ENCODE measurements around the gene GALNT18.
"Not testable (repeated sequence)": the region's sequence is repeated elsewhere in the genome, so short reads cannot be mapped to it uniquely, and the experiment has no call there.

The GALNT18 gene

GRCh38 chr11:11459578-11459977, 162.2 kb downstream of the GALNT18 start:
- no peak for DNase-seq (ENCODE audit: low read depth)

GRCh38 chr11:11458485-11458884, 163.3 kb downstream of the GALNT18 start:
- no peak for DNase-seq (ENCODE audit: low read depth)

GRCh38 chr11:11458001-11458400, 163.8 kb downstream of the GALNT18 start:
- no peak for DNase-seq (ENCODE audit: low read depth)

- no peak for DNase-seq (ENCODE audit: low read depth)
Observed at GRCh38 chr11:11456866-11457265, 164.9 kb downstream of the GALNT18 start.

- DNase-seq (ENCODE audit: low read depth), result no peak
Observed at GRCh38 chr11:11454671-11455223, 167.1 kb downstream of the GALNT18 start.

GRCh38 chr11:11451501-11452005, 170.3 kb downstream of the GALNT18 start:
- no peak for DNase-seq (ENCODE audit: low read depth)

- DNase-seq (ENCODE audit: low read depth), result no peak
Observed at GRCh38 chr11:11450744-11451362, 171.0 kb downstream of the GALNT18 start.

GRCh38 chr11:11449327-11449726, 172.5 kb downstream of the GALNT18 start:
- no peak for DNase-seq (ENCODE audit: low read depth)

GRCh38 chr11:11448626-11449025, 173.2 kb downstream of the GALNT18 start:
- no peak for DNase-seq (ENCODE audit: low read depth)

- DNase-seq (ENCODE audit: low read depth), result not testable (repeated sequence)
Observed at GRCh38 chr11:11447601-11448000, 174.2 kb downstream of the GALNT18 start.

- no peak for DNase-seq (ENCODE audit: low read depth)
Observed at GRCh38 chr11:11446967-11447366, 174.8 kb downstream of the GALNT18 start.

- no peak for DNase-seq (ENCODE audit: low read depth)
Observed at GRCh38 chr11:11446564-11446963, 175.2 kb downstream of the GALNT18 start.

- no peak for DNase-seq (ENCODE audit: low read depth)
Observed at GRCh38 chr11:11445441-11446185, 176.2 kb downstream of the GALNT18 start.

GRCh38 chr11:11444804-11445131, 177.0 kb downstream of the GALNT18 start:
- DNase-seq (ENCODE audit: low read depth), result no peak

GRCh38 chr11:11444027-11444803, 177.6 kb downstream of the GALNT18 start:
- no peak for DNase-seq (ENCODE audit: low read depth)

GRCh38 chr11:11442791-11443190, 179.0 kb downstream of the GALNT18 start:
- no peak for DNase-seq (ENCODE audit: low read depth)

GRCh38 chr11:11441516-11441915, 180.3 kb downstream of the GALNT18 start:
- DNase-seq (ENCODE audit: low read depth), result no peak

- DNase-seq (ENCODE audit: low read depth), result no peak
Observed at GRCh38 chr11:11441091-11441490, 180.7 kb downstream of the GALNT18 start.

- no peak for DNase-seq (ENCODE audit: low read depth)
Observed at GRCh38 chr11:11440144-11440543, 181.7 kb downstream of the GALNT18 start.

GRCh38 chr11:11439591-11439990, 182.2 kb downstream of the GALNT18 start:
- DNase-seq (ENCODE audit: low read depth), result no peak

GRCh38 chr11:11436715-11437313, 185.0 kb downstream of the GALNT18 start:
- no peak for DNase-seq (ENCODE audit: low read depth)

- DNase-seq (ENCODE audit: low read depth), result no peak
Observed at GRCh38 chr11:11435635-11436034, 186.2 kb downstream of the GALNT18 start.
